ENCODE measurements around the gene MROH2A.

- TF ChIP-seq, protein P1, sequence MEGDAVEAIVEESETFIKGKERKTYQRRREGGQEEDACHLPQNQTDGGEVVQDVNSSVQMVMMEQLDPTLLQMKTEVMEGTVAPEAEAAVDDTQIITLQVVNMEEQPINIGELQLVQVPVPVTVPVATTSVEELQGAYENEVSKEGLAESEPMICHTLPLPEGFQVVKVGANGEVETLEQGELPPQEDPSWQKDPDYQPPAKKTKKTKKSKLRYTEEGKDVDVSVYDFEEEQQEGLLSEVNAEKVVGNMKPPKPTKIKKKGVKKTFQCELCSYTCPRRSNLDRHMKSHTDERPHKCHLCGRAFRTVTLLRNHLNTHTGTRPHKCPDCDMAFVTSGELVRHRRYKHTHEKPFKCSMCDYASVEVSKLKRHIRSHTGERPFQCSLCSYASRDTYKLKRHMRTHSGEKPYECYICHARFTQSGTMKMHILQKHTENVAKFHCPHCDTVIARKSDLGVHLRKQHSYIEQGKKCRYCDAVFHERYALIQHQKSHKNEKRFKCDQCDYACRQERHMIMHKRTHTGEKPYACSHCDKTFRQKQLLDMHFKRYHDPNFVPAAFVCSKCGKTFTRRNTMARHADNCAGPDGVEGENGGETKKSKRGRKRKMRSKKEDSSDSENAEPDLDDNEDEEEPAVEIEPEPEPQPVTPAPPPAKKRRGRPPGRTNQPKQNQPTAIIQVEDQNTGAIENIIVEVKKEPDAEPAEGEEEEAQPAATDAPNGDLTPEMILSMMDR (IDR thresholded peaks at IDR 0.05), result no peak
- no peak for TF ChIP-seq POLR2AphosphoS5 (IDR thresholded peaks at IDR 0.05)
- TF ChIP-seq POLR2A (IDR thresholded peaks at IDR 0.05), result no peak
Measured at GRCh38 chr2:233832414-233832813, 54.3 kb downstream of the MROH2A start.
